ENCODE measurements around the gene MTHFD2. TPM values are rescaled to one million over a fixed set of nuclear protein-coding genes. Genes with fewer than 3 reads are reported as not detected.

MTHFD2 gene
- total RNA-seq, 4 donors from 2014 or later, result 9.0 to 34.8 (median 20.9) TPM

DNA sequence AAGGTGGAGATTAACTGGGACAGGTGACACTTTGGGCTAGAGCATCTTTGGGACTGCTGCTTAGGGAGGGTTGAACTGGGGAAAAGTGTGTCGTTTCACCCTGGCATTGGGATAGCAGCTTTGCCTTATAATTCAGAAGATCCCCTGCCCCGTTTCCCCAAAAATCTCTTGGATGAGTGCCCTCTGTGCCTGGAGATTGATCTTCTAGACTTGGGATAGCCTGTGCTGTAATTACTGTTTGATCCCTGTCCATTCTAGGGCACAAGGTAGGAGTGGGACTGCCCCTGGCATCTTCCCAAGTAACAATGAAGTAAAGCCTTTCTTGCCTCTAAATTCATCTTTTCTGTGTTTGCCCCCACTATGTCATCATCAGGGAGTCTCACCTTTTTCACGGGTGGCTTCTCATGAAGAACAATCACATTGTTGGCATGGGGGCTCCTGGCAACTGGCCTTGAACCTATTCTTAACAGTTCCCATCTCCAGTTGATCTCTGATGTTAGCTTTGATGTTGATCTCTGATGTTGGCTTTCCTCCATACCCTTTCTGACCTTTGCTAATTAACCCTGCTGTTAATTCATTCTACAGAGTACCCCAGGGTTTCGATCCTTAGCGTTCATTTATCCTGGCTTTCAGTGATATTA lies 21.6 kb downstream of the MTHFD2 start:
- H3K27ac ChIP-seq, result no peak overlapping the region
- TF ChIP-seq CTCF (IDR thresholded peaks at IDR 0.05), result no peak
- TF ChIP-seq POLR2A (IDR thresholded peaks at IDR 0.05), result no peak
- WGBS, 2 donors, result 84 to 90% methylated on average over 5 of the region's 5 CpGs
- no peaks in the 10 kb centered on the region for H3K27me3 ChIP-seq
- no peaks in the 10 kb centered on the region for H3K4me1 ChIP-seq
- H3K4me3 ChIP-seq (replicated peaks in 1 of 3), result no peak overlapping the region
- H3K9me3 ChIP-seq, result no peaks in the 10 kb centered on the region
- intact Hi-C loops (cut with DNase I), result no loop called here
- H3K36me3 ChIP-seq, result no peaks in the 10 kb centered on the region
- no peak for DNase-seq

GRCh38 chr2:74221091-74221490 lies 22.7 kb downstream of the MTHFD2 start:
- WGBS, 2 donors, result 96 to 97% methylated on average over 6 of the region's 6 CpGs
- no peak for TF ChIP-seq CTCF (IDR thresholded peaks at IDR 0.05)
- no peak for TF ChIP-seq POLR2A (IDR thresholded peaks at IDR 0.05)
- H3K9me3 ChIP-seq, result no peaks in the 10 kb centered on the region
- H3K27ac ChIP-seq, result no peak overlapping the region
- DNase-seq, result no peak
- no peaks in the 10 kb centered on the region for H3K36me3 ChIP-seq
- intact Hi-C loops (cut with DNase I), result no loop called here
- no peaks in the 10 kb centered on the region for H3K4me1 ChIP-seq
- H3K27me3 ChIP-seq, result no peaks in the 10 kb centered on the region
- H3K4me3 ChIP-seq (replicated peaks in 1 of 3), result no peak overlapping the region

GRCh38 chr2:74221604-74222299 lies 23.3 kb downstream of the MTHFD2 start:
- H3K27me3 ChIP-seq, result no peaks in the 10 kb centered on the region
- intact Hi-C loops (cut with DNase I), result no loop called here
- H3K4me3 ChIP-seq (replicated peaks in 1 of 3), result no peak overlapping the region
- DNase-seq, result no peak
- no peak overlapping the region for H3K27ac ChIP-seq
- H3K36me3 ChIP-seq, result no peaks in the 10 kb centered on the region
- H3K4me1 ChIP-seq, result no peaks in the 10 kb centered on the region
- TF ChIP-seq CTCF (IDR thresholded peaks at IDR 0.05) (no peak), POLR2A (IDR thresholded peaks at IDR 0.05) (no peak)
- 93 to 98% methylated on average over 5 to 6 of the region's 6 CpGs for WGBS, 2 donors
- no peaks in the 10 kb centered on the region for H3K9me3 ChIP-seq

DNA sequence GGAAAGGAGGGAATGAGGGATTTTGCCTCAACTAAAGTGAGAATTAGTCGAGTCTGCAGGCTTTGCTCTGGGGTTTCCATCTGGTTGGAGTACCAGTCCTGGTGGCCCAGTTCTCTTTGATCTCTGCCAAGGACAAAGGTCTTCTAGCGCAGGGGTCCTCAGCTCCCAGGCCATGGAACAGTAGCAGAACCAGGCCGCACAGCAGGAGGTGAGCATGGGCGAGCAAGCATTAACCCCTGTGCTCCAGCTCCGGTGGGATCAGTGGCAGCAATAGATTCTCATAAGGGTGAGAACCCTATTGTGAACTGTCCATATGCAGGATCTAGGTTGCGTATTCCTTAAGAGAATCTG lies 23.9 kb downstream of the MTHFD2 start:
- TF ChIP-seq POLR2A (IDR thresholded peaks at IDR 0.05) (no peak), CTCF (IDR thresholded peaks at IDR 0.05) (no peak)
- no peak overlapping the region for H3K4me3 ChIP-seq (replicated peaks in 1 of 3)
- intact Hi-C loops (cut with DNase I), result no loop called here
- no peak for DNase-seq
- H3K27me3 ChIP-seq, result no peaks in the 10 kb centered on the region
- H3K9me3 ChIP-seq, result no peaks in the 10 kb centered on the region
- H3K27ac ChIP-seq, result no peak overlapping the region
- 95% methylated on average over 6 of the region's 6 CpGs for WGBS, 2 donors
- no peaks in the 10 kb centered on the region for H3K4me1 ChIP-seq
- no peaks in the 10 kb centered on the region for H3K36me3 ChIP-seq

GRCh38 chr2:74223941-74224770 lies 25.7 kb downstream of the MTHFD2 start:
- TF ChIP-seq POLR2A (IDR thresholded peaks at IDR 0.05) (no peak), CTCF (IDR thresholded peaks at IDR 0.05) (no peak)
- Histone ChIP-seq H3K36me3 (no peaks in the 10 kb centered on the region), H3K9me3 (no peaks in the 10 kb centered on the region), H3K4me1 (no peaks in the 10 kb centered on the region), H3K27me3 (no peaks in the 10 kb centered on the region), H3K27ac (no peak overlapping the region), H3K4me3 (replicated peaks in 1 of 3) (no peak overlapping the region)
- WGBS, 2 donors, result 96 to 99% methylated on average over 8 of the region's 8 CpGs
- DNase-seq, result no peak
- intact Hi-C loops (cut with DNase I), result no loop called here
